Chondrocyte (in vitro differentiated cells): ENCODE measurements around the gene LPCAT1. TPM values are rescaled to one million over a fixed set of nuclear protein-coding genes. Genes with fewer than 3 reads are reported as not detected.
A peak's percentile ranks its signal among the peaks of the same experiment; 100 is the strongest.

Source experiments
- DNase-seq: peaks from one replicate; pipeline ENCODE4 v3.0.0; 2021; ENCODE audit warnings: mixed read lengths, low spot score
- H3K27ac Mint-ChIP-seq: one replicate; pipeline ENCODE4 v1.8.0; 2021; ENCODE audit warnings: mild to moderate bottlenecking, moderate library complexity, mixed read lengths; ENCODE audit not compliant: unreplicated experiment
- H3K27me3 Mint-ChIP-seq: 2 replicates; pipeline ENCODE4 v1.8.0; 2021; ENCODE audit warnings: low read depth, mixed read lengths
- H3K36me3 Mint-ChIP-seq: 2 replicates; pipeline ENCODE4 v1.8.0; 2021; ENCODE audit warnings: low read depth, mixed read lengths
- H3K4me1 Mint-ChIP-seq: 2 replicates; pipeline ENCODE4 v1.8.0; 2021; ENCODE audit warnings: low read depth, mild to moderate bottlenecking, mixed read lengths
- H3K4me3 Mint-ChIP-seq: one replicate; pipeline ENCODE4 v1.8.0; 2021; ENCODE audit warnings: mild to moderate bottlenecking, moderate library complexity, mixed read lengths; ENCODE audit not compliant: unreplicated experiment
- H3K9me3 Mint-ChIP-seq: 2 replicates; pipeline ENCODE4 v1.8.0; 2021; ENCODE audit warnings: low read depth, mixed read lengths
- CTCF ChIP-seq: fragments of 200-600 bp; sonication (generic); IDR thresholded peaks from 2 replicates; pipeline ENCODE4 v1.5.0; 2021; ENCODE audit warnings: antibody characterized with exemption, mild to moderate bottlenecking, moderate library complexity
- total RNA-seq: library from RNA; stranded (reverse); gene quantifications from 3 replicates; pipeline ENCODE4 v1.2.1, GENCODE V29; 2021

LPCAT1 gene
- total RNA-seq, 1 donor from 2014 or later, result 49.4 TPM

GRCh38 chr5:1548702-1549474, 25.1 kb upstream of the LPCAT1 start:
- H3K36me3 Mint-ChIP-seq, result no peaks in the 10 kb centered on the region
- peaks cover 19% of the 10 kb centered on the region for H3K4me1 Mint-ChIP-seq
- TF ChIP-seq CTCF, result no peak
- H3K4me3 Mint-ChIP-seq, result no peak overlapping the region
- no peaks in the 10 kb centered on the region for H3K9me3 Mint-ChIP-seq
- H3K27ac Mint-ChIP-seq, result no peak overlapping the region
- peak; percentile 76 for DNase-seq
- H3K27me3 Mint-ChIP-seq, result peaks cover 57% of the 10 kb centered on the region

GRCh38 chr5:1547655-1548054, 23.9 kb upstream of the LPCAT1 start:
- Mint-ChIP-seq H3K27ac (no peak overlapping the region), H3K36me3 (no peaks in the 10 kb centered on the region), H3K4me3 (no peak overlapping the region), H3K9me3 (no peaks in the 10 kb centered on the region), H3K27me3 (peaks cover 58% of the 10 kb centered on the region), H3K4me1 (peaks cover 16% of the 10 kb centered on the region)
- DNase-seq, result no peak
- TF ChIP-seq CTCF, result no peak

GRCh38 chr5:1547236-1547635, 23.5 kb upstream of the LPCAT1 start:
- Mint-ChIP-seq H3K36me3 (no peaks in the 10 kb centered on the region), H3K4me3 (no peak overlapping the region), H3K27ac (no peak overlapping the region), H3K4me1 (peaks cover 12% of the 10 kb centered on the region), H3K27me3 (peaks cover 58% of the 10 kb centered on the region), H3K9me3 (no peaks in the 10 kb centered on the region)
- TF ChIP-seq CTCF, result no peak
- DNase-seq, result peak; percentile 36

GRCh38 chr5:1546556-1546955, 22.8 kb upstream of the LPCAT1 start:
- peaks cover 7% of the 10 kb centered on the region for H3K4me1 Mint-ChIP-seq
- no peaks in the 10 kb centered on the region for H3K36me3 Mint-ChIP-seq
- TF ChIP-seq CTCF, result no peak
- no peaks in the 10 kb centered on the region for H3K9me3 Mint-ChIP-seq
- no peak overlapping the region for H3K4me3 Mint-ChIP-seq
- no peak overlapping the region for H3K27ac Mint-ChIP-seq
- peaks cover 52% of the 10 kb centered on the region for H3K27me3 Mint-ChIP-seq
- peak; percentile 80 for DNase-seq

- Mint-ChIP-seq H3K9me3 (no peaks in the 10 kb centered on the region), H3K36me3 (no peaks in the 10 kb centered on the region), H3K4me1 (peaks cover 7% of the 10 kb centered on the region), H3K27me3 (peaks cover 46% of the 10 kb centered on the region), H3K4me3 (no peak overlapping the region), H3K27ac (no peak overlapping the region)
- no peak for TF ChIP-seq CTCF
- DNase-seq, result no peak
These were observed 22.1 kb upstream of the LPCAT1 start for GRCh38 chr5:1545805-1546355.
